ENCODE measurements around the gene CMKLR1. TPM values are rescaled to one million over a fixed set of nuclear protein-coding genes. Genes with fewer than 3 reads are reported as not detected.

Gene CMKLR1
- total RNA-seq, 4 donors from 2014 or later = 0.19 to 5.7 (median 2.5) TPM

- H3K27ac ChIP-seq = no peak overlapping the region
- H3K27me3 ChIP-seq = no peaks in the 10 kb centered on the region
- no peaks in the 10 kb centered on the region for H3K36me3 ChIP-seq
- intact Hi-C loops (cut with DNase I) = no loop called here
- peaks cover 0 to 6% (median 5%) of the 10 kb centered on the region in 3 donors for H3K4me1 ChIP-seq
- H3K9me3 ChIP-seq = peaks cover 0 to 15% (median 0%) of the 10 kb centered on the region in 3 donors
- TF ChIP-seq, protein P1, sequence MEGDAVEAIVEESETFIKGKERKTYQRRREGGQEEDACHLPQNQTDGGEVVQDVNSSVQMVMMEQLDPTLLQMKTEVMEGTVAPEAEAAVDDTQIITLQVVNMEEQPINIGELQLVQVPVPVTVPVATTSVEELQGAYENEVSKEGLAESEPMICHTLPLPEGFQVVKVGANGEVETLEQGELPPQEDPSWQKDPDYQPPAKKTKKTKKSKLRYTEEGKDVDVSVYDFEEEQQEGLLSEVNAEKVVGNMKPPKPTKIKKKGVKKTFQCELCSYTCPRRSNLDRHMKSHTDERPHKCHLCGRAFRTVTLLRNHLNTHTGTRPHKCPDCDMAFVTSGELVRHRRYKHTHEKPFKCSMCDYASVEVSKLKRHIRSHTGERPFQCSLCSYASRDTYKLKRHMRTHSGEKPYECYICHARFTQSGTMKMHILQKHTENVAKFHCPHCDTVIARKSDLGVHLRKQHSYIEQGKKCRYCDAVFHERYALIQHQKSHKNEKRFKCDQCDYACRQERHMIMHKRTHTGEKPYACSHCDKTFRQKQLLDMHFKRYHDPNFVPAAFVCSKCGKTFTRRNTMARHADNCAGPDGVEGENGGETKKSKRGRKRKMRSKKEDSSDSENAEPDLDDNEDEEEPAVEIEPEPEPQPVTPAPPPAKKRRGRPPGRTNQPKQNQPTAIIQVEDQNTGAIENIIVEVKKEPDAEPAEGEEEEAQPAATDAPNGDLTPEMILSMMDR (IDR thresholded peaks at IDR 0.05) = no peak
- TF ChIP-seq POLR2A (IDR thresholded peaks at IDR 0.05) = no peak
- no peak for DNase-seq
- no peak overlapping the region for H3K4me3 ChIP-seq
- 68 to 72% methylated on average over 5 of the region's 5 CpGs for WGBS, 2 donors
Measured at GRCh38 chr12:108370415-108370814, 31.3 kb upstream of the CMKLR1 start.

DNA sequence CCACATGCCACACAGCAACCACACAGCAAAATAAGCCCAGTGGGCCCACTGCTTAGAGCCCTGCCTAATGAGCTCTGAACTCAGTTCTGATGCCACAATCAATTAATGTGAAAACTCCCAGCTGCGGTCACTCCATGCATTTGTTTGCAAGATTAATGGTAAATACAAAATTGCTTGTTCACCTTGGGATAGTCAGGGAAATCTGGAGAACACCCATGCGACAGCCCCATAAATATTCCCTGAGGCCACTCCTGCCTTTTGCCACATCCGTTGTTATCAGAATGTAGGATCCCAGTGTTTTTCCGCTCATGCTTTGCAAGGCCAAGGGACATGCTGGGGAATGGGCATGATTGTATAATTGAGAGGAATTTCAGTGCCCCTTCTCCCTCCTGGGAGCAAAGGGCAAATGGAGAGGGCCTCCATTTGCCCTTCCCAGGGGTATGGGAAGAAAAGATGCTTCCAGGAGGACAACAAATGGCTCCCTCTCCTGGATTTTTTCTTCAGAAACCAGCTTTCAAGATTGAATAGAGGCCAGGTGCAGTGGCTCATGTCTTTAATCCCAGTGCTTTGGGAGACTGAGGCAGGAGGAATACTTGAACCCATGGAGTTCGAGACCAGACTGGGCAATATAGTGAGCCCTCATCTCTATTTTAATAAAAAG lies 30.8 kb upstream of the CMKLR1 start:
- TF ChIP-seq POLR2A (IDR thresholded peaks at IDR 0.05) = no peak
- TF ChIP-seq, protein P1 (IDR thresholded peaks at IDR 0.05) = no peak
- Histone ChIP-seq H3K9me3 (peaks cover 0 to 15% (median 0%) of the 10 kb centered on the region in 3 donors), H3K4me1 (peaks cover 0 to 6% (median 5%) of the 10 kb centered on the region in 3 donors), H3K27ac (no peak overlapping the region), H3K4me3 (no peak overlapping the region), H3K27me3 (no peaks in the 10 kb centered on the region), H3K36me3 (no peaks in the 10 kb centered on the region)
- intact Hi-C loops (cut with DNase I) = no loop called here
- WGBS, 2 donors = 46 to 78% methylated on average over 1 to 5 of the region's 5 CpGs
- no peak for DNase-seq

GRCh38 chr12:108368089-108368488 lies 29.0 kb upstream of the CMKLR1 start:
- TF ChIP-seq, protein P1 (IDR thresholded peaks at IDR 0.05) = no peak
- no peak for TF ChIP-seq POLR2A (IDR thresholded peaks at IDR 0.05)
- intact Hi-C loops (cut with DNase I) = no loop called here
- Histone ChIP-seq H3K27me3 (no peaks in the 10 kb centered on the region), H3K27ac (no peak overlapping the region), H3K36me3 (no peaks in the 10 kb centered on the region), H3K4me3 (no peak overlapping the region), H3K4me1 (peaks cover 0 to 6% (median 5%) of the 10 kb centered on the region in 3 donors), H3K9me3 (peaks cover 0 to 4% (median 0%) of the 10 kb centered on the region in 3 donors)
- 75 to 81% methylated on average over 2 of the region's 2 CpGs for WGBS, 2 donors
- no peak for DNase-seq

DNA sequence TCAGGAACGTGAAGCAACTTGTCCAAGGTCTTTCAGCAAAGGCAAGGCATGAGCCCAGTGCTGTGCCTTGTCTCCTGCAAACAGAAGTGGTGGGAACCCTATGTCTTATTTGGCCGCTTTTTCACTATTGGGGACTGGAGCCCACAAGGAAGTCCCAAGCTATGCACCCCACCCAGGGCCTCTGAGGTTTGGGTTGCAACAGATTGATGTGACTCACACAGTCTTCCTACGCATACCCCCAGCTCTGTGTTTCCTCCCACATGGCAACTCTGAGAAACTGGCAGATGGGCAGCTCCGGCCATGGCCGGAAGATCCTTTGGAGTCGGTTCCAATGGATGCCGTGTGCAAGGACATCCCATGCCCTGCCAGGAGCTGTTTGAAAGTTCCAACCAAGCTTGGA lies 28.3 kb upstream of the CMKLR1 start:
- Histone ChIP-seq H3K4me3 (no peak overlapping the region), H3K4me1 (peaks cover 0 to 6% (median 5%) of the 10 kb centered on the region in 3 donors), H3K9me3 (no peaks in the 10 kb centered on the region), H3K27ac (no peak overlapping the region), H3K36me3 (no peaks in the 10 kb centered on the region), H3K27me3 (no peaks in the 10 kb centered on the region)
- 71 to 76% methylated on average over 5 to 7 of the region's 7 CpGs for WGBS, 2 donors
- TF ChIP-seq POLR2A (IDR thresholded peaks at IDR 0.05) = no peak
- TF ChIP-seq, protein P1 (IDR thresholded peaks at IDR 0.05) = no peak
- intact Hi-C loops (cut with DNase I) = no loop called here
- DNase-seq = no peak

DNA sequence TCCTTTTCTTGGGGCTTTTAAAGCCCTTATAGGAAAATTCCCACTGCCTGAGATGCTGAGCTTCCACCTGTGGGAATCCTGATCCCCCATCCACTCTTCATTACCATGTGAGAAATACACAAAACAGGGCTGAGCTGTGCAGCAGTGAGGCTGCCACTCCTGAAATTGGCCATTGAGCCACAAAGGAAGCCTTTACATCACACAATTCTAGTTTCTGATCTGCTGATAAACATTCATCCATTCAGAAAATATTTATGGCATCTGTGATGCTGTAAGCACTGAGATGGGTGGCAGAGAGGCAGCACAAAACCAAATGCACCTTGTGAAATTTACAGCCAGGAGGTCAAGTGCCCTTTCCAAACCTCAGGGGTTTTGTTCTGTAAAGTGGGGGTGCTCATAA lies 26.2 kb upstream of the CMKLR1 start:
- H3K9me3 ChIP-seq = no peaks in the 10 kb centered on the region
- H3K27ac ChIP-seq = no peak overlapping the region
- intact Hi-C loops (cut with DNase I) = no loop called here
- no peaks in the 10 kb centered on the region for H3K36me3 ChIP-seq
- no peak overlapping the region for H3K4me3 ChIP-seq
- no peaks in the 10 kb centered on the region for H3K27me3 ChIP-seq
- H3K4me1 ChIP-seq = no peaks in the 10 kb centered on the region
- no peak for DNase-seq
- no peak for TF ChIP-seq POLR2A (IDR thresholded peaks at IDR 0.05)
- TF ChIP-seq, protein P1 (IDR thresholded peaks at IDR 0.05) = no peak

Data from esophagus squamous epithelium (tissue), 5 donors.